Esophagus squamous epithelium (tissue), 5 donors: Measurements from ENCODE around the gene MEIS1. TPM values are rescaled to one million over a fixed set of nuclear protein-coding genes. Genes with fewer than 3 reads are reported as not detected.
A peak's percentile ranks its signal among the peaks of the same experiment; 100 is the strongest.

Experiments used
- DNase-seq: peaks from one replicate; lab custom pipeline; 2025; lab: John Stamatoyannopoulos, UW
- H3K27ac ChIP-seq, 4 donors: fragments of 200-600 bp; sonication (generic); one replicate each; pipeline ENCODE4 v1.5.1; 2016 to 2019; ENCODE audit warnings: mild to moderate bottlenecking in 1 of 4
- H3K27me3 ChIP-seq, 4 donors: fragments of 200-600 bp; sonication (generic); 1 replicate in 3 of 4; 2 replicates in 1 of 4; pipeline versions ENCODE4 v1.5.1 to v1.6.0; 2017 to 2021; ENCODE audit warnings: antibody characterized with exemption in 1 of 4
- H3K36me3 ChIP-seq, 3 donors: fragments of 200-600 bp; sonication (generic); one replicate each; pipeline ENCODE4 v1.5.1; 2016 to 2019
- H3K4me1 ChIP-seq, 3 donors: fragments of 200-600 bp; sonication (generic); one replicate each; pipeline ENCODE4 v1.5.1; 2017 to 2019
- H3K4me3 ChIP-seq, 4 donors: fragments of 200-600 bp; sonication (generic); 1 replicate in 3 of 4; 2 replicates in 1 of 4; pipeline ENCODE4 v1.5.1; 2016 to 2019; ENCODE audit warnings: mild to moderate bottlenecking in 2 of 4, moderate library complexity in 1 of 4
- H3K9me3 ChIP-seq, 3 donors: fragments of 200-600 bp; sonication (generic); one replicate each; pipeline ENCODE4 v1.5.1; 2016 to 2019
- CTCF ChIP-seq, 6 experiments: fragments of 450-650 bp in 4 of 6; fragments of 200-600 bp in 2 of 6; sonication (generic) in 2 of 6; IDR thresholded peaks; one replicate each; pipeline ENCODE4 v1.5.1; 2016 to 2019; ENCODE audit warnings: antibody characterized with exemption in 6 of 6, mild to moderate bottlenecking in 4 of 6, moderate library complexity in 4 of 6
- POLR2A ChIP-seq, 4 donors: fragments of 450-650 bp; IDR thresholded peaks; one replicate each; pipeline ENCODE4 v1.6.1; 2017; ENCODE audit warnings: antibody characterized with exemption in 4 of 4, mild to moderate bottlenecking in 4 of 4, moderate library complexity in 3 of 4
- WGBS, 2 donors: methylation state at CpG; one replicate each; pipeline ENCODE4 v1.1.5; 2018; 5-methylcytosine and 5-hydroxymethylcytosine counted together
- intact Hi-C: fragments of 100-400 bp; cut with DNase I; formaldehyde crosslinking; loops from one replicate; pipeline ENCODE4 v1.15.0; 2022
- total RNA-seq, 4 donors: library from RNA; depleted of rRNA; stranded (reverse); fragments of >200 nt; gene quantifications; one replicate each; pipeline ENCODE4 v1.1.0, GENCODE V29; 2016
- donor health status: DM: yes; HTN: yes; CAD: no.

MEIS1 gene
- total RNA-seq, 4 donors from 2014 or later, result 17.8 to 56.1 (median 28.5) TPM

DNA sequence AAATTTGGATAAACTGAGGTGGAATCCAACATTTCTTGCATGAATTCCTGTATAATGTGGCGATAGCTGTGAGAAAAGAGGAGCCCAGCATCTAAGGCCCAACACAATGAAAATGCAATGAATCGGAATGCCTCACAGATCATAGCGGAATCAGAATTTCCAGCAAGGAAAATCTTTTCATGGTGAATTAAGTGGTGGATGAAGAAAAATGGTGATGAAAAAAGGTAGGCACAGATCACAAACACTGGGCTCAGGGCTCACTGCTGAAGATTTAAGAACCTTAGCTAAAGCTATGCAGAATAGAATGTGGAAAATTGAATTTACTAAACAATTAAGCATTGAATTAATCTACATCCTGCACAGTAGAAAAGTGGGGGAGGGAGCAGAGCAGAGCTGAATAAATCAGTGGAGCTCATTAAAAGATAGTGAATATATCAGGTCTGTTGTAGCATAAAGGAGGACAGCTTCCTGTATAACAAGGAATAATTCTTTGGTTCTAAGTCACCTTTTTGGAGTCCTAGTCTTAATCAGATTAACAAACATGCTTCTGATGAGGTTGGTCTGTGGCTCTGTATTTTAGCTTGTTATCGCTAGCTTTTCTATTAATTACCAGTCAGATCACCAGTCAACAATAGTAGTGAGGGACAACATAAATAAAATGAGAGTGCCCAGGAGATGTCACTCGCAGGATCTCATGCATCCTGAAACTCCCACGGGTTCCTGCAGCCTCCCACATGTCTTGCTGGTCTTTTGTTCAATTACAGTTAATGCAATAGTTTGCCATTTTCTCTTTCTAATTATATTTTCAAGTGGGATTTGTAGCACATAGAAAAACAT lies 27.0 kb downstream of the MEIS1 start:
- Histone ChIP-seq H3K27me3 (no peaks in the 10 kb centered on the region), H3K27ac (no peak overlapping the region), H3K36me3 (peaks cover 0 to 94% (median 4%) of the 10 kb centered on the region in 3 donors), H3K4me3 (no peak overlapping the region), H3K9me3 (no peaks in the 10 kb centered on the region), H3K4me1 (peaks cover 0 to 69% (median 5%) of the 10 kb centered on the region in 3 donors)
- 74 to 80% methylated on average over 6 of the region's 6 CpGs for WGBS, 2 donors
- intact Hi-C loops, result no loop called here
- DNase-seq, result no peak
- no peak for TF ChIP-seq CTCF (IDR thresholded peaks at IDR 0.05)
- no peak for TF ChIP-seq POLR2A (IDR thresholded peaks at IDR 0.05)

GRCh38 chr2:66462501-66462825 lies 27.5 kb downstream of the MEIS1 start:
- Histone ChIP-seq H3K4me3 (no peak overlapping the region), H3K9me3 (no peaks in the 10 kb centered on the region), H3K27ac (no peak overlapping the region), H3K27me3 (no peaks in the 10 kb centered on the region), H3K36me3 (peaks cover 0 to 94% (median 4%) of the 10 kb centered on the region in 3 donors), H3K4me1 (peaks cover 0 to 75% (median 5%) of the 10 kb centered on the region in 3 donors)
- WGBS, 2 donors, result 50 to 56% methylated on average over 5 of the region's 5 CpGs
- DNase-seq, result no peak
- TF ChIP-seq POLR2A (IDR thresholded peaks at IDR 0.05) (no peak), CTCF (IDR thresholded peaks at IDR 0.05) (no peak)
- intact Hi-C loops, result no loop called here

- Histone ChIP-seq H3K27me3 (no peaks in the 10 kb centered on the region), H3K4me1 (peaks cover 0 to 81% (median 5%) of the 10 kb centered on the region in 3 donors), H3K36me3 (peaks cover 0 to 94% (median 4%) of the 10 kb centered on the region in 3 donors), H3K4me3 (no peak overlapping the region), H3K9me3 (no peaks in the 10 kb centered on the region), H3K27ac (peak overlapping the region in 1 of 4 donors; percentile 14)
- no peak for DNase-seq
- intact Hi-C loops, result no loop called here
- 64 to 75% methylated on average over 3 of the region's 3 CpGs for WGBS, 2 donors
- TF ChIP-seq CTCF (IDR thresholded peaks at IDR 0.05) (no peak), POLR2A (IDR thresholded peaks at IDR 0.05) (no peak)
Observed at GRCh38 chr2:66463206-66463755, 28.4 kb downstream of the MEIS1 start.

DNA sequence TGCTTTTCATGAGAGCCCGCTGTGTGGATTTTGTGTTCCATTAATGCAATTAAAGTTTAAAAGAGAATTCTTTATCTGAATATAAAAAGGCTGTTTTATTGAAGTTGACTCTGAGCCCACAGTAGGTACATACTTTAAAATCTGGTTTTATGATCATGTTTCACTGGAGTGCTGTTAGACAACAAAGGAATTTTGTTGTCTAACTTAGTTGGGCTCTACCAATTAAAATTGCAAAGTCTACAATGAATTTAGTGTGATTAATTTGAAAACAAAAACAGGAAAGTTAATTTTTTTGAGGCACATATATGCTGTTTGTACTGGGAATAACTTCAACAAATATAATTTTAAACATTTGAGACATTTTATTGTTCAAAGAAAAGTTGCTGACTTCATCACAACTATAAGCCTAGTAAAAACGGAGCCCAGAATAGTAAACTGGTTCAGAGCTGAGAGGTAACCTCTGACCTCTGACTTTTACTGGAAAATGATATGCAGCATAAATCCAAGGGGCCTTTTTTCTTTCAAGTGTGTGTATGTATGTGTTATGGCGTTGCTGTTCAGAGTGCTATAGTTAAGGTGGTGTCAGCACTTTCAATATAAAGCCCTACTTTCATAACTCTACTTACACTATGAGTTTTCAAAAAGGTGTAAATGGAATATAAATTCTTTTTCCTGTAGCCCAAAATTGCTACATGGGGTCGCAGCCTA lies 30.2 kb downstream of the MEIS1 start:
- Histone ChIP-seq H3K4me1 (peaks cover 0 to 85% (median 5%) of the 10 kb centered on the region in 3 donors), H3K27me3 (no peaks in the 10 kb centered on the region), H3K27ac (no peak overlapping the region), H3K36me3 (peaks cover 0 to 92% (median 4%) of the 10 kb centered on the region in 3 donors), H3K9me3 (no peaks in the 10 kb centered on the region), H3K4me3 (no peak overlapping the region)
- no peak for DNase-seq
- TF ChIP-seq CTCF (IDR thresholded peaks at IDR 0.05), result no peak
- no peak for TF ChIP-seq POLR2A (IDR thresholded peaks at IDR 0.05)
- 63 to 72% methylated on average over 4 of the region's 4 CpGs for WGBS, 2 donors
- intact Hi-C loops, result no loop called here

DNA sequence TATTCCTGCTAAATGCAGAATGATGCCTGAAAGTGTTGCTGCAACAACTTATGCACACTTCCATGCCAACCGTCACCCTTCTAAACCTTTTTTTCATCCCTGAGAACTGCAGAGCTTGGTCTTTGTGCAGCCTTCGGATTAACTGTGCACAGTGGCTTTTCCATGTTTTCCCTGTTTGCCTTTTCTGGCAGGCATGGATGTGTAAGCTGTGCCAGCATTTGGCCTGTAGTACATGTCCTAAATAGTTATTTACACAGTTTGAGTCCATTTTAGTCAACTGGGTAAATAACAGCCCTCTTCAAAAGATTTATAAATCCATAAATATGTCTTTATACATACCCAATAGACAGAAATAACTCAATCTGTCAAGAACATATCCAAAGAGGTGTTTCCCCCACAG lies 31.5 kb downstream of the MEIS1 start:
- Histone ChIP-seq H3K4me3 (no peak overlapping the region), H3K36me3 (peaks cover 0 to 80% (median 4%) of the 10 kb centered on the region in 3 donors), H3K27me3 (no peaks in the 10 kb centered on the region), H3K9me3 (no peaks in the 10 kb centered on the region), H3K27ac (no peak overlapping the region), H3K4me1 (peaks cover 0 to 92% (median 5%) of the 10 kb centered on the region in 3 donors)
- no peak for DNase-seq
- TF ChIP-seq POLR2A (IDR thresholded peaks at IDR 0.05), result no peak
- no peak for TF ChIP-seq CTCF (IDR thresholded peaks at IDR 0.05)
- intact Hi-C loops, result no loop called here
- 65 to 73% methylated on average over 2 of the region's 2 CpGs for WGBS, 2 donors
